Measurements from ENCODE around the gene TRIM28. TPM values are rescaled to one million over a fixed set of nuclear protein-coding genes. Genes with fewer than 3 reads are reported as not detected.
"Not testable (repeated sequence)": the region's sequence is repeated elsewhere in the genome, so short reads cannot be mapped to it uniquely, and the experiment has no call there.

Gene TRIM28
- 100 to 1,000 TPM; 488 to 571 TPM for total RNA-seq

DNA sequence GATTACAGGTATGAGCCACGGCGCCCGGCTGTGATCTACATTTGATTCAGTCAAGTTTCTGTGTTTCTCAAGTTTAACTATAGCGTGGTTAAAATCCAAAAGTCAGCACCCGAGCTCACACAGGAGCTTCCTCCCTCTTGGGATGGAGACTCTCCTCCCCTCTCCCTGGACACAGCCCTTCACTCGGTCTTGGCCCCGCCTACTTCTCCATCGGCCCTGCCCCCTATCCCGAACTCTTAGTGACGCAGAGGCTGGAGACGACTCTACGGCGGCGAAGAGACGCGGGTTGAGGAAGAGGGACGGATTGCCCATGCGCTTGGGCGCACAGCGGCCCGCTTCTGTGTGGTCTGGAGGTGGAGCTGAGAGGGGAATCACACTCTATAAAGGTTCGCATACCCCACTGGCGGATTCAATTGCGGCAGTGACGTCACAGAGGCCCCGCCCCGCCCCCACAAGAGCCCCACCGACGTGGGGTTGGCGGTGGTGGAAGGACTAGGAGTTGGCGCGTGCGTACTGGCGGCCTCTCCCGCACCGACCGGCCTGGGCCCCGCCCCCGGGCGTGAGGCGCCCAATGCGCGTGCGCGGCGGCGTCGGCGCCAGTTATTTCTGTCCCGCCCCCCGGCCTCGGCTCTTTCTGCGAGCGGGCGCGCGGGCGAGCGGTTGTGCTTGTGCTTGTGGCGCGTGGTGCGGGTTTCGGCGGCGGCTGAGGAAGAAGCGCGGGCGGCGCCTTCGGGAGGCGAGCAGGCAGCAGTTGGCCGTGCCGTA is at the start of gene TRIM28:
Gene TRIM28 (plus strand): TSS at position 239 of the 765 bp plus-strand sequence. CDS start 694 bp downstream, outside the sequence.
- CTCF ChIA-PET, result interaction anchor here (1.0 to 3.2 kb wide), 6 partner anchors 9 to 37 kb away, joined by 3 to 36 read pairs (median 6); partner anchors contain the start of genes CHMP2A and ZBTB45
- DNase-seq, result peak; percentile 100
- Mint-ChIP-seq H3K27me3 (peaks cover 9% of the 10 kb centered on the region), H3K4me1 (peaks cover 33% of the 10 kb centered on the region), H3K9me3 (ENCODE audit: low read depth) (no peaks in the 10 kb centered on the region), H3K27ac (peak within 1 kb of the TSS; percentile 94), H3K36me3 (peaks cover 34% of the 10 kb centered on the region), H3K4me3 (peak within 1 kb of the TSS; percentile 96)
- peak; percentile 93 for ATAC-seq

DNA sequence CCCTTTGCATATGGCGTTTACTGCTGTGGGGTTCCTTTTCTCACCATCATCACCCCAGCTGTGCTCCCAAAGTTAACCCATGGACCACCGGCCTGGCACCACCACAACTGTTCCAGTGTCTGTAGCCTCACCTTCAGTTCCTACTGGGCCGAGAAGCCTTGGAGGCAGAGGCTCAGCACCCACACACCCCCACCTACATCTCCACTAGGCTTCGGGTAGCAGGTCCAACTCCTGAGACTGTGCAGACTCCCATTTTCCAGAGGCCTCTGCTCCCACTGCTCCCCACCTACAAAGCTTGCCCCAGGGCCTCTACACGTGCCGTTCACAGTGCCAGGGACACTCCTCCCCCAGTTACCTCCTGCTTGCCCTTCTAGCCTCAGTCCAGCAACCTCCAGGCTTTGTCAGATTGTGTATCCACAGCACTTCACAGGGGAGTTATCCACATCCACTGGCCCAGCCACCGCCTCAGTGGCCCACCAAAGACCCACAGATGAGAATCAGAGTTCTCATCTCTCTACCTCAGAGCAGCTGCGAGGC is 46.2 kb upstream of the TRIM28 start:
- no peak for ATAC-seq
- Mint-ChIP-seq H3K36me3 (peaks cover 3% of the 10 kb centered on the region), H3K27me3 (peaks cover 5% of the 10 kb centered on the region), H3K27ac (peak overlapping the region; percentile 88), H3K4me3 (peak overlapping the region; percentile 80), H3K4me1 (peaks cover 33% of the 10 kb centered on the region), H3K9me3 (ENCODE audit: low read depth) (no peaks in the 10 kb centered on the region)
- CTCF ChIA-PET, result interaction anchor here (4.8 to 5.6 kb wide), 2 partner anchors 15 to 21 kb away, joined by 29 to 30 read pairs; partner anchors contain the start of gene ZBTB45
- DNase-seq, result peak; percentile 41

DNA sequence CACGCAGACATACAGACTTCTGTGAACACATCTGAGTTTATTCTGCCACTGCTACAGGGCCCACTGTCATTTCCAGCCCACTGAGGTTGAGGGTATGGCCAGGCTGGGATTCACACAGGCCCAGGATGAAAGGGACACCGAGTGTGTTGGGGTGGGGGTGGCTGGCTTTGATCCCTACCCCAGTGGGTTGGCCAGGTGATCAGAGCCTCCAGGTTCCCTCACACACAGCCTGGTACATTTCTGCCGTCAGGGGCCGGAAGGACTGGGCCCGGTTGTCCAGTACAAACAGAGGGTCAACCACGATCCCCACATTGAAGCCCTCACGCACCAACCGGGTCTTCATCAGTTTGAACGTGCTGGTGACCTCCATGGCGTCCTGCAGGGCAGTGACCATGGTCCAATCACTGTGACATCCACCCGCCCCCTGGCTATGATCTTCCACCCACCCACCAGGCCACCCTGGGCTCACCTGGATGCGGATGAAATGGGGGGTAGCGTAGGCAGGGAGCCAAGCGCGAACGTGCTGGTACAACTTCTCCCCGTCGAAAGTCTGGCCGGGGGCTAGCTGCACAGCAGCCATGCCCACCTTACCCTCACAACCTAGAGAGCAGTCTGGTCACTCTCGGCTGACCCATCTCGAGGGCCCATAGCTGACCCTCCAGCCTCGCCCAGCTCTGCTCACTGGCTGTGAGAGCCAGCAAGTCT is 45.4 kb upstream of the TRIM28 start:
- ATAC-seq (no peak), DNase-seq (peak; percentile 42)
- Mint-ChIP-seq H3K4me1 (peaks cover 33% of the 10 kb centered on the region), H3K27me3 (peaks cover 5% of the 10 kb centered on the region), H3K27ac (peak overlapping the region; percentile 88), H3K9me3 (ENCODE audit: low read depth) (no peaks in the 10 kb centered on the region), H3K4me3 (peak overlapping the region; percentile 80), H3K36me3 (peaks cover 3% of the 10 kb centered on the region)
- CTCF ChIA-PET, result interaction anchor here (0.8 to 5.6 kb wide), 3 partner anchors 14 to 21 kb away, joined by 3 to 30 read pairs (median 29); partner anchors contain the start of gene ZBTB45

DNA sequence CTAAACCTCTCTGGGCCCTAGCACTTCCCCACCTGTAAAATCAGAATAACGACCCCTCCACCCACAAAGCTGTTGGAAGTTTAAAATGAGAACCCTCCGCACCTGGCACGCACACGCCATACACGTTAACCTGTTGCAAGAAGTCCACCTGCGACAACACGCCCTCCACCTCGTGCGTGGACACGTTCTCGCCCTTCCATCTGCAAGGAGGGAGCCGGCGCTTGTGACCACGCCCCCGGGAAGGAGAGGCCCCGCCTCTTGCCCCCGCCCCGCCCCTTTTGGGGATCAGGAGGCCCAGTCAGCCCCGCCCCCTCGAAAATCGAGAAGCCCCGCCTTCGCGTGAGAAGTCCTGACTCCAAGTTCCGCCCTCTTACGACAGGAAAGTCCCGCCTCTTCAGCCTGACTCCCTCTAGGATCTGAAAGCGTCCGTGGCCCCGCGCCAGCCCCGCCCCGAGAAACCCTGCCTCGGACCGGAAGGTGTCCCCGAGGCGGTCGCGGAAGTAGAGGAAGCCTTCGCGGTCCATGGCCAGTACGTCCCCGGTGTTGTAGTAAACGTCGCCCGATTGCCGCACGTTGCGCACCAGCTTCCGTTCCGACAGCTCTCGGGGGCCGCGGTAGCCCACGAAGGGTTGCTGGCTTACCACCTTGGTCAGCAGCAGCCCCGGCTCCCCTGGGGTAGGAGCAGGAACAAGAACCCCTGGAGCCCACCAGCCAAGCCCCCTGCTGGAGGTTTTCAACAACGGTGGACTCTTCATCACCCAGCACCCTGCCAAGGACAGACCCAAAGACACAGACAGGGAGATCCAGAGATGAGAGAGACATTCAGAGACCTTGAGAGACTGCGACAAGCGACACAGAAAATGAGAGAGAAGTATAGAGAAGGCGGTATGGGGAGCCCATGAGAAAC is 44.6 kb upstream of the TRIM28 start:
- peak; percentile 96 for ATAC-seq
- CTCF ChIA-PET, result interaction anchor here (0.8 to 5.6 kb wide), 6 partner anchors 10 to 21 kb away, joined by 3 to 30 read pairs (median 6); partner anchors contain the start of gene ZBTB45
- DNase-seq, result peak; percentile 100
- H3K27ac Mint-ChIP-seq, result peak overlapping the region; percentile 88
- H3K27me3 Mint-ChIP-seq, result peaks cover 5% of the 10 kb centered on the region
- no peaks in the 10 kb centered on the region for H3K9me3 Mint-ChIP-seq (ENCODE audit: low read depth)
- H3K4me1 Mint-ChIP-seq, result peaks cover 33% of the 10 kb centered on the region
- H3K36me3 Mint-ChIP-seq, result peaks cover 3% of the 10 kb centered on the region
- H3K4me3 Mint-ChIP-seq, result peak overlapping the region; percentile 80

DNA sequence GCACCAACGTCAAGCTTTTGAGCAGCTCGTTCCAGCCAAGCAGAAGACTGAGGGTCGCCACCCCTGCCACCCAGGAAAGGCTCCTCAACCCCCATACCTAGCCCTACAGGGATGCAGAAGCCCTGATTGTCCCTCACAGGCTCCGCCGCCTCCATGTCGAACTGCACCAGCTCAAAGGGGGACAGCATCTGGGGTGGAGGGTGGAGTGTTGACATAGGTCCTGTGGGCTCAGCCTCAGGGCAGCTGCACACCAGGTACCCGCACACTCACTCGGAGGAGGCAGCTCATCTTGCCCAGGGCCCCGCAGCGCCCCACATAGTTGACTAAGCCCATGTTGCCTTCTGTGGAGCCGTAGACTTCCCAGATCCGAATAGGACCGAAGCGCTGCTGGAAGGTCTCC is 43.6 kb upstream of the TRIM28 start:
- ATAC-seq (no peak), DNase-seq (peak; percentile 43)
- Mint-ChIP-seq H3K27ac (no peak overlapping the region), H3K4me1 (peaks cover 30% of the 10 kb centered on the region), H3K4me3 (no peak overlapping the region), H3K36me3 (no peaks in the 10 kb centered on the region), H3K9me3 (ENCODE audit: low read depth) (no peaks in the 10 kb centered on the region), H3K27me3 (peaks cover 5% of the 10 kb centered on the region)
- CTCF ChIA-PET, result interaction anchor here (0.8 to 5.6 kb wide), 6 partner anchors 13 to 81 kb away, joined by 3 to 30 read pairs (median 4); partner anchors contain the start of gene ZBTB45

DNA sequence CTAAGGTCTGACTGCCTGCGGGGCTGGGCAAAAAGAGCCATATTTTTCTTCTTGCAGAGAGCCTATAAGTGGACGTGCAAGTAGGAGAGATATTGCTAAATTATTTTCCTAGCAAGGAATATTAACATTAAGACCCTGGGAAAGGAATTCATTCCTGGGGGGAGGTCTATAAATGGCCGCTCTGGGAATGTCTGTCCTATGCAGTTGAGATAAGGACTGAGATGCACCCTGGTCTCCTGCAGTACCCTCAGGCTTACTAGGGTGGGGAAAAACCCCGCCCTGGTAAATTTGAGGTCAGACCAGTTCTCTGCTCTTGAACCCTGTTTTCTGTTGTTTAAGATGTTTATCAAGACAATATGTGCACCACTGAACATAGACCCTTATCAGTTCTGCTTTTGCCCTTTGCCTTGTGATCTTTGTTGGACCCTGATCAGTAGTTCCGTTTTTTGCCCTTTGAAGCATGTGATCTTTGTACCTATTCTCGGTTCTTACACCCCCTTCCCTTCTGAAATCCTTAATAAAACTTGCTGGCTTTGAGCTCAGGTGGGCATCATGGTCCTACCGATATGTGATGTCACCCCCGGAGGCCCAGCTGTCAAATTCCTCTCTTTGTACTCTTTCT is 36.2 kb upstream of the TRIM28 start:
- H3K4me3 Mint-ChIP-seq; H3K4me1 Mint-ChIP-seq; H3K27me3 Mint-ChIP-seq; ATAC-seq; H3K9me3 Mint-ChIP-seq (ENCODE audit: low read depth); H3K36me3 Mint-ChIP-seq; H3K27ac Mint-ChIP-seq; DNase-seq; CTCF ChIA-PET: not testable (repeated sequence)

DNA sequence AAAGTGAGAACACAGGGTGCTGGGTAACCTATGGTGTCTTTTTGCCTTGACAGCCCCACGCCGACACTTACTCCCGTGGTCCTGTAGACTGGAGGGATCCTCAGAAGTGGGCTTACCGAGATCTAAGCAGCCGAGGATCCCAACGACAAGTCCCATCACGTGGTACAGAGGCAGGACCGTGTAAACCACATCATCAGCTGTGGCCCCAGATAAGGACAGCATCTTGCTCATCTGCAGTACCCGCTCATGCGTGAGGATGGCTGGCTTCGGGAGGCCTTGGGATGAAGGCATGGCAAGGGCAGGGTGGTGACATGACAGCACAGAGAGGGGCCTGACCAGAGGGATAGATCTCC is 34.2 kb upstream of the TRIM28 start:
- peaks cover 10% of the 10 kb centered on the region for H3K9me3 Mint-ChIP-seq (ENCODE audit: low read depth)
- CTCF ChIA-PET, result interaction anchor here (1.2 to 1.8 kb wide), 2 partner anchors 10 kb away, joined by 3 to 4 read pairs; partner anchors contain the start of gene ZBTB45
- ATAC-seq (no peak), DNase-seq (no peak)
- peaks cover 8% of the 10 kb centered on the region for H3K36me3 Mint-ChIP-seq
- peaks cover 14% of the 10 kb centered on the region for H3K4me1 Mint-ChIP-seq
- H3K27ac Mint-ChIP-seq, result no peak overlapping the region
- H3K4me3 Mint-ChIP-seq, result no peak overlapping the region
- no peaks in the 10 kb centered on the region for H3K27me3 Mint-ChIP-seq

DNA sequence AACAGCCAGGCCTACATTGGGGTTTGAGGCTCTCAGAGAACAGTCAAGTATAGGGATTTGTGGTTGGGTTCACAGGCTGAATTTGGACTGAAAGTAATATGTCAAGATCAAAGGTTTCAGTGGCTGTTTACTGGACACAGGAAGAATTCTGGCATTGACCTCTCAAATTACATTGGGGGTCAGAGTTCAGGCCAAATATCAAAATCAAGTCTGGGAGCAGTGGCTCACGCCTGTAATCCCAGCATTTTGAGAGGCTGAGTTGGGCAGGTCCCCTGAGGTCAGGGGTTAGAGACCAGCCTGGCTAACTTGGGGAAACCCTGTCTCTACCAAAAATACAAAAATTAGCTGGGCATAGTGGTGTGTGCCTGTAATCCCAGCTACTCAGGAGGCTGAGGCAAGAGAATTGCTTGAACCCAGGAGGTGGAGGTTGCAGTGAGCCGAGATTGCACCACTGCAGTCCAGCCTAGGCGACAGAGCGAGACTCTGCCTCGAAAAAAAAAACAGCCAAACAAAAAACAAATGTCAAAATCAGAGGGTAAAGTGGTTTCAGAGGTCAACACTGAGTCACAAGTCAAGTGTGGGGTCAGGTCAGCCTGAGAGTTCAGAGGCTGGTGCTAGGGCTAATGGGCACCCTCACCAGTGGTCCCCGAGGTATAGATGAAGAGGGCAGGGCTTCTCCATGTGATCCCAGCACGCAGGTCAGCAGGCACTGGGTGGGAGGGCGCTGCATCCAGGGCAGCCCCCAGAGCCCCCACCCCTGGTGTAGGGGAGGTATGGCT is 33.6 kb upstream of the TRIM28 start:
- CTCF ChIA-PET, result interaction anchor here (1.8 kb wide), 1 partner anchor 10 kb away, joined by 4 read pairs; the partner anchor contains the start of gene ZBTB45
- ATAC-seq (no peak), DNase-seq (no peak)
- no peak overlapping the region for H3K4me3 Mint-ChIP-seq
- peaks cover 18% of the 10 kb centered on the region for H3K4me1 Mint-ChIP-seq
- peaks cover 10% of the 10 kb centered on the region for H3K9me3 Mint-ChIP-seq (ENCODE audit: low read depth)
- H3K36me3 Mint-ChIP-seq, result peaks cover 8% of the 10 kb centered on the region
- H3K27ac Mint-ChIP-seq, result no peak overlapping the region
- H3K27me3 Mint-ChIP-seq, result no peaks in the 10 kb centered on the region

DNA sequence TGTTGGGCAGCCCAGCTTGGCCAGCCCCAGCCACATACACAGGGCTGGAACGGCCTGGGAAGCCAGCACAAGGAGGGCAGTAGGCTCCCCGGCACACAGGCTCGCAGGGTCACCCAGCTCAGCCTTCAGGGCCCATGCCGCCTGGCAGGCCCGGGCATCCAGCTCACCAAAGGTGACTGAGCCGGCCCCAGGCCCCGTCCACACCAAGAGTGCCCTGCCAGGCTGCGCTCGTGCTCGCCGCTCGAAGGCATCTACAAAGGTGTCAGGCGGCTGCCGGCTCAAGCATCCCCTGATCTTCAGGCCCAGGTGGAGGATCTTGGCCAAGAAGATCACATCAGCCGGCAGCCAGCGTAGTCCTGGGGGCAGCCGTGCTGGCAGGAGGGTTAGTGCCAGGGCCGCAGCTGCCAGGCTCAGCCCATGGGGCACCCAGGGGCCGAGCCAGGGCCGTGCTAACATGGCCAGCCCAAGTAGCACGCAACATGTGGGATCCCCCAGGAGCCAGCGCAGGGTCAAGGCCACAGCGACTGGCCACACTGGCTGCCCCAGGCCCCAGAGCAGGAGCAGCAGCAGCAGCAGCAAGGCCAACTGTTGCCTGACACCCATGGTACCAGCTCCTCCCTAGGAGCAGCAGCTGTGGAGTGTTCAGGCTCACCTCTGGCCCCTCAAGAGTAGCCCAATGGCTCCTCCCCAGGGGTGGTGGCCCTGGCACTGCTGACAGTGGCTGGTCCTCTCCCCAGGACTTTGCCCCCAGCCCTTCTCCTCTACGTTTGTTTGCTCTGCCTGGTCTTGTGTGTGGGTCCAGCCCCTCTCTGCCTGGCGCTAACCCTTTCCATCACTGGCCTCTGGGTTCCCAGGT is 32.3 kb upstream of the TRIM28 start, which contains the start of gene SLC27A5:
Gene SLC27A5 (minus strand): TSS at position 640 of the 856 bp plus-strand sequence. CDS start 37 bp downstream, at position 603.
- DNase-seq, result no peak
- peaks cover 28% of the 10 kb centered on the region for H3K4me1 Mint-ChIP-seq
- no peak within 1 kb of the TSS for H3K4me3 Mint-ChIP-seq
- no peak for ATAC-seq
- peaks cover 8% of the 10 kb centered on the region for H3K9me3 Mint-ChIP-seq (ENCODE audit: low read depth)
- no peaks in the 10 kb centered on the region for H3K27me3 Mint-ChIP-seq
- H3K36me3 Mint-ChIP-seq, result peaks cover 15% of the 10 kb centered on the region
- CTCF ChIA-PET, result interaction anchor here (1.8 to 3.5 kb wide), 3 partner anchors 8 to 69 kb away, joined by 4 to 41 read pairs (median 29); partner anchors contain the start of gene ZBTB45
- H3K27ac Mint-ChIP-seq, result no peak within 1 kb of the TSS

DNA sequence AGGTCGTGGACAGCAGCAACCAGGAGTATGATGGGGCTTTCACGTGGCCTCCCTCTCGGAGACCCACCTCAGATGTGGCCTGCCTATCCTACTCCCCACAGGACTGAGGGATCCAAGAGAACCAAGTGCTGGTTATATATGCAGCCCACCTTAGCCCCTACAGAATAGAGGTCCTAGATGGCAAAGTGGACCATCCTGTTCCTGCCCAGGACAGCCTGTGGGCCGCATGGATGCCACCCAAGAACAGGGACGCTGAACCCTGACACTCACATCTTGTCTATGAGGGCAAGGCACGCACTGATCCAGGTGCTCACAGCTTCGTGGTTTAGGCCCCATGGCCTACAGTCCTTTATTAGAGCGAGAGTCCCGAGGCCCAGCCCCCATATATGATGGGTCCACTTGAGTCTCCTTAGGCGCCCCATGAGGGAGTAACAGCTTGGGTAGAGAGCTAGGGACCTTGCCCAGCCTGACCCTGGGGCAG is 30.6 kb upstream of the TRIM28 start:
- Mint-ChIP-seq H3K4me3 (no peak overlapping the region), H3K27me3 (no peaks in the 10 kb centered on the region), H3K9me3 (ENCODE audit: low read depth) (no peaks in the 10 kb centered on the region), H3K27ac (peak overlapping the region; percentile 88), H3K4me1 (peaks cover 41% of the 10 kb centered on the region), H3K36me3 (peaks cover 9% of the 10 kb centered on the region)
- no peak for ATAC-seq
- no peak for DNase-seq
- CTCF ChIA-PET, result interaction anchor here (1.0 to 3.5 kb wide), 20 partner anchors 8 to 187 kb away, joined by 3 to 41 read pairs (median 6); partner anchors contain the start of genes CHMP2A, MZF1, TRIM28 and ZNF324B

Data from activated CD8-positive, alpha-beta memory T cell treated with anti-CD3 and anti-CD28 coated beads, Interleukin-2, amount 10 ng/mL, durations not matched to agents 7 days and 5 days (primary cell).